GM19463 (cell line): ENCODE results near the gene ANKRD36C.
"Not testable (repeated sequence)": the region's sequence is repeated elsewhere in the genome, so short reads cannot be mapped to it uniquely, and the experiment has no call there.

Source experiments
- ATAC-seq: cut with Tn5 transposase; IDR thresholded peaks from one replicate; pipeline ENCODE4 v1.9.1; 2021; ENCODE audit warnings: mild to moderate bottlenecking, moderate library complexity; ENCODE audit not compliant: unreplicated experiment

The ANKRD36C gene

GRCh38 chr2:95991351-95992094 lies at the start of gene ANKRD36C:
Gene ANKRD36C (minus strand): TSS chr2:95991824. CDS start chr2:95991708, 116 bp downstream.
- peak; percentile 92 for ATAC-seq

- ATAC-seq = not testable (repeated sequence)
These were observed 43.9 kb upstream of the ANKRD36C start for GRCh38 chr2:96035554-96035953.

- not testable (repeated sequence) for ATAC-seq
These were observed 43.2 kb upstream of the ANKRD36C start, which contains the start of gene GPAT2 for GRCh38 chr2:96034792-96035191. Gene GPAT2 (minus strand): TSS chr2:96034916. CDS start chr2:96032359, 2,557 bp downstream.

GRCh38 chr2:96033997-96034396 lies 42.4 kb upstream of the ANKRD36C start:
- ATAC-seq = not testable (repeated sequence)

GRCh38 chr2:96027725-96028325 lies 36.2 kb upstream of the ANKRD36C start:
- not testable (repeated sequence) for ATAC-seq

- ATAC-seq = not testable (repeated sequence)
These were observed 34.1 kb upstream of the ANKRD36C start for GRCh38 chr2:96025755-96026154.

- ATAC-seq = no peak
These were observed 33.5 kb upstream of the ANKRD36C start for GRCh38 chr2:96025194-96025492.

- ATAC-seq = no peak
These were observed 32.9 kb upstream of the ANKRD36C start for GRCh38 chr2:96024336-96025193.

- not testable (repeated sequence) for ATAC-seq
These were observed 32.1 kb upstream of the ANKRD36C start for GRCh38 chr2:96023701-96024100.

- ATAC-seq = peak; percentile 95
These were observed 31.2 kb upstream of the ANKRD36C start for GRCh38 chr2:96022701-96023447.

GRCh38 chr2:96022126-96022525 lies 30.5 kb upstream of the ANKRD36C start:
- not testable (repeated sequence) for ATAC-seq

- ATAC-seq = not testable (repeated sequence)
These were observed 29.5 kb upstream of the ANKRD36C start for GRCh38 chr2:96021142-96021541.

- not testable (repeated sequence) for ATAC-seq
These were observed 28.4 kb upstream of the ANKRD36C start for GRCh38 chr2:96019909-96020590.

- not testable (repeated sequence) for ATAC-seq
These were observed 24.7 kb upstream of the ANKRD36C start for GRCh38 chr2:96016321-96016720.

GRCh38 chr2:96012792-96013264 lies 21.2 kb upstream of the ANKRD36C start:
- not testable (repeated sequence) for ATAC-seq

GRCh38 chr2:96012086-96012791 lies 20.6 kb upstream of the ANKRD36C start:
- not testable (repeated sequence) for ATAC-seq

GRCh38 chr2:96011129-96011455 lies 19.5 kb upstream of the ANKRD36C start:
- not testable (repeated sequence) for ATAC-seq

- ATAC-seq = peak; percentile 100
These were observed 18.9 kb upstream of the ANKRD36C start for GRCh38 chr2:96010320-96011128.

GRCh38 chr2:96009833-96010232 lies 18.2 kb upstream of the ANKRD36C start:
- not testable (repeated sequence) for ATAC-seq
